Measurements from ENCODE around the gene DBNDD2. TPM values are rescaled to one million over a fixed set of nuclear protein-coding genes. Genes with fewer than 3 reads are reported as not detected.

DBNDD2 gene, protein sequence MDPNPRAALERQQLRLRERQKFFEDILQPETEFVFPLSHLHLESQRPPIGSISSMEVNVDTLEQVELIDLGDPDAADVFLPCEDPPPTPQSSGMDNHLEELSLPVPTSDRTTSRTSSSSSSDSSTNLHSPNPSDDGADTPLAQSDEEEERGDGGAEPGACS
- 9.6 and 12.8 TPM in 2 replicates for total RNA-seq

DNA sequence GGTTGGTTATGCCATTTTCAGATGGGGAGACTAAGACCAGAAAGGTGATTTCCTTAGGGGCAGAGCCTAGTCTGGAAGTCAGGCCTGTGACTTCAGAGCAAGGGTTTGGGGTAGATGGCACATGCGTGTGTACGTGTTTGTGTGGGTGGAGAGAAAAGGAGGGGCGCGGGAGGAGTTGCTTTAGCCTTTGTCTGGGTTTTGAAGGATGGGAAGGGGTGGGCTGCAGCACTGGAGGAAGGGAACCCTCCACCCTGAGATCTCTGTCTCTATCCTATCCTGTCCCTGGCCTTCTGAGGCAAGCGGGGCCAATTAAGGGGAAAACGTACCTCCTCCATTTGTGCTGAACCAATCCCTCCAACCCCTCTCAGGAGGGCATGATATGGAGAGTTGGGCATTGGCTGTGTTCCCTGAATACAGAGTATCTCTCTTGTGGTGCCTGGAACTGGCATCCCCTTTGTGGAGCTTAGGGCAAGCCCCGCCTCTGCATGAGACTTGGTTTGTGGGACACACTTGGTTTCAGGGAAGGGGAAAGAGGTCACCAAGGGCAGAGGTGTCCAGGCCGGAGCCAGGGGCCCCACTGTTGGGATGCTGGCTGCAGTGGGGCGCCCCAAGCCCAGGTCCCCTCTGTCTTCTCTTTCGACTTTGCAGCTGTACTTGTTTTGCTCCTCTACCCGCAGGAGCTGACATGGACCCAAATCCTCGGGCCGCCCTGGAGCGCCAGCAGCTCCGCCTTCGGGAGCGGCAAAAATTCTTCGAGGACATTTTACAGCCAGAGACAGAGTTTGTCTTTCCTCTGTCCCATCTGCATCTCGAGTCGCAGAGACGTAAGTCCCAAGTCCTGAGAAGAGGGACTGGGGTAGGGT lies at the start of gene DBNDD2:
DBNDD2 (plus strand) TSS at position 507 of the 863 bp plus-strand sequence; CDS start at position 686, 179 bp downstream.

DNA sequence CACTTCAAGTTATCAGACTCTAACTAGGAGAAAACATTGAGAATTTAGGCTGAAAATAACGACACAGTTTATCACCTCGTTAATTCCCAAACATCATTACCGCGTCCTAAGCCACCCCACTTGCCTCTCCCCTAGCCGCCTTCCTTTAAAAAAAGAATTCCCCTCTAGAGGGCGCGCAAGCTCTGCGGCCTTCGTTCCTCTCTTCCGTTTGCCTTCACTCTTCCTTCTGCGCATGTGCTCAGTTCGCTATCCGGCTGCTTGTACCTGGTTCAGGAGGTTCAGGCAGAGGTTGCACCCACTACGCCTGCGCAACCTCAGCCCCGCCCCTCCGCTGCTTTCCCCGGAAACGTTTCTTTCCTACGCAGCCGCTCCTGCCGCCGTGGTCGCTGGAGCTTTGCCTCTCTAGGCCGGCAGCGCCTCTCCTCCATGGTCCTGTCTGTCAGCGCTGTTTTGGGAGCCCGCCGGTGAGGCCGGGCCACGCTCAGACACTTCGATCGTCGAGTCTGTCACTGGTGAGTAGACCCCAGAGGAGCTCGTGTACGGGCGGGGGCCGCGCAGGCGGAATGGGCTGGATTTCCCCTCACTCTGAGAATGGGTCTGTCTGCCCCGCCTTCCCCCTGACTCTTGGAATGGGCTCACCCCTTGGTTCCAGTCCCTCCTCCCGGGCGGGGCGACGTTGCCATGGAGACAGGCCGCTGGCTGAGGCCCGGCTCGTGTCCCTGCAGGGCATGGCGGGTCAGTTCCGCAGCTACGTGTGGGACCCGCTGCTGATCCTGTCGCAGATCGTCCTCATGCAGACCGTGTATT lies 45.1 kb upstream of the DBNDD2 start, which contains the start of gene SYS1:
SYS1 (plus strand) TSS at position 353 of the 807 bp plus-strand sequence; CDS start at position 729, 376 bp downstream.

DNA sequence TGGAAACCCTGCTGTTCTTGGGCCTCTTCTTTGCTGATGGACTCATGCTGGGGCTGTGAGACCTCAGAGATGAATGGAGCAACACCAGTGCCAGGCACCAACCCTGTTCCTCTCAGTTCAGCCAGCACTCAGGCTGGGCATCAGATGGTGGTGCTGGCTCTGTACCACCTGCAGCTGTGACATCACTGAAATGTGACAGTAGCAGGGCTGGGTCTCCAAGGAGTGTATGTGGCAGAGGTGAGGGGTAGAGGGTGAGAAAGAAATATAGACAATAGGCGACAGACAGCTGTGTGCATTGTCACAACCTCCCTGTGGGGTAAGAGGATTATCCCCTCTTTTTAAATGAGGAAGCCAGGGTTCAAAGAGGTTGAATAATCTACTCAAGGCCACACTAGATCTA lies 29.9 kb upstream of the DBNDD2 start, which contains the start of gene TP53TG5:
TP53TG5 (minus strand) TSS at position 135 of the 400 bp plus-strand sequence; CDS start at position 46, 89 bp downstream.

DNA sequence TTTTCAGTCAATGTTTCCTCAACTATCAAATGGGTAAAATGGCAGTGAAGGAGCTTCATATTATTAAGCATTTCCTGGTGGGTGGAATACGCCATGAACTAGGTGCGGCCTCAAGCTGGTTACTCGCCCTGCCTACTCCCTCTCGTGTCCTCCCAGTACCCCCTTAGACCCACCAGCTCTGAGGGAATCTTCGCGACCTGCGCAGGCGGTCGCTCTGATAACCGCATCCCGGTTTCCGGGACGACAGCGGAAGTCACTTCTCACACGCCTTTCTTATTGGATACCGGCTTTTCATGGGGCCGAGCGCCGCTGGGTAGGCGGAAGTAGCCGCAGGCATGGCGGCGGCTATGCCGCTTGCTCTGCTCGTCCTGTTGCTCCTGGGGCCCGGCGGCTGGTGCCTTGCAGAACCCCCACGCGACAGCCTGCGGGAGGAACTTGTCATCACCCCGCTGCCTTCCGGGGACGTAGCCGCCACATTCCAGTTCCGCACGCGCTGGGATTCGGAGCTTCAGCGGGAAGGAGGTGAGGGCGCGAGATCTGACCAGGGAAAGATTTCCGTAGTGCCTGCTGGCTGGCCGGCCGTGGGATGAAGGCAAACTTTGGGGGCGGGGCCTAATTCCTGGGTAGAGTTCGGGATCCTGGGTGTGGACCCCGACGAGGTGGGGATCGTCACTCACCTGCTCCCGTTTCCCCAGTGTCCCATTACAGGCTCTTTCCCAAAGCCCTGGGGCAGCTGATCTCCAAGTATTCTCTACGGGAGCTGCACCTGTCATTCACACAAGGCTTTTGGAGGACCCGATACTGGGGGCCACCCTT lies 7.9 kb downstream of the DBNDD2 start, which contains the start of gene PIGT:
PIGT (plus strand) TSS at position 320 of the 816 bp plus-strand sequence; CDS start at position 336, 16 bp downstream.

Other genes with a start within 250 kb of the DBNDD2 start
- gene PI3, start 233.4 kb upstream of the DBNDD2 start, total RNA-seq = not detected in 2 replicates
- not detected in 2 replicates for gene SEMG1, start 201.3 kb upstream of the DBNDD2 start, total RNA-seq
- gene SEMG2, start 186.9 kb upstream of the DBNDD2 start, total RNA-seq = not detected in 2 replicates
- not detected in 2 replicates for gene SLPI, start 153.7 kb upstream of the DBNDD2 start, total RNA-seq
- gene RBPJL, start 101.4 kb upstream of the DBNDD2 start, total RNA-seq = not detected in 2 replicates
- not detected in 2 replicates for gene MATN4, start 100.0 kb upstream of the DBNDD2 start, total RNA-seq
- gene SDC4, start 59.9 kb upstream of the DBNDD2 start, total RNA-seq = 117 and 122 TPM in 2 replicates
- gene SYS1, start 45.1 kb upstream of the DBNDD2 start, total RNA-seq = 29.1 and 38.7 TPM in 2 replicates
- gene TP53TG5, start 30.0 kb upstream of the DBNDD2 start, total RNA-seq = not detected in 2 replicates
- 91.5 and 94.7 TPM in 2 replicates for gene PIGT, start 7.9 kb downstream of the DBNDD2 start, total RNA-seq
- not detected in 2 replicates for gene WFDC2, start 61.5 kb downstream of the DBNDD2 start, total RNA-seq
- not detected in 2 replicates for gene SPINT3, start 107.3 kb downstream of the DBNDD2 start, total RNA-seq
- not detected in 2 replicates for gene WFDC6, start 131.2 kb downstream of the DBNDD2 start, total RNA-seq
- gene EPPIN, start 139.1 kb downstream of the DBNDD2 start, total RNA-seq = not detected in 2 replicates
- not detected in 2 replicates for gene WFDC8, start 171.0 kb downstream of the DBNDD2 start, total RNA-seq
- gene WFDC10A, start 221.4 kb downstream of the DBNDD2 start, total RNA-seq = not detected in 2 replicates
- gene WFDC9, start 223.0 kb downstream of the DBNDD2 start, total RNA-seq = not detected in 2 replicates

Measured in bronchus fibroblast of lung (primary cell).